Measurements from ENCODE around the gene CENPS.
"Not testable (repeated sequence)": the region's sequence is repeated elsewhere in the genome, so short reads cannot be mapped to it uniquely, and the experiment has no call there.

The CENPS gene

GRCh38 chr1:10430216-10431069, at the start of gene CENPS:
Gene CENPS, plus strand, starts transcription at chr1:10430433. Its CDS starts 85 bp downstream, at chr1:10430518.
- peak; percentile 98 for DNase-seq (ENCODE audit: insufficient read length, low spot score)
- FAIRE-seq: peak; percentile 57

GRCh38 chr1:10380594-10381275, 49.5 kb upstream of the CENPS start:
- FAIRE-seq: no peak
- no peak for DNase-seq (ENCODE audit: insufficient read length, low spot score)

- no peak for FAIRE-seq
Observed at GRCh38 chr1:10383630-10384029, 46.6 kb upstream of the CENPS start.

GRCh38 chr1:10384219-10384618, 46.0 kb upstream of the CENPS start:
- FAIRE-seq: no peak
- DNase-seq (ENCODE audit: insufficient read length, low spot score): no peak

More at GRCh38 chr1:10383630-10384029, 46.6 kb upstream of the CENPS start:
- no peak for DNase-seq (ENCODE audit: insufficient read length, low spot score)

GRCh38 chr1:10386761-10387676, 43.2 kb upstream of the CENPS start:
- no peak for FAIRE-seq
- DNase-seq (ENCODE audit: insufficient read length, low spot score): no peak

GRCh38 chr1:10387677-10388386, 42.4 kb upstream of the CENPS start:
- FAIRE-seq (no peak), DNase-seq (ENCODE audit: insufficient read length, low spot score) (no peak)

- FAIRE-seq (no peak), DNase-seq (ENCODE audit: insufficient read length, low spot score) (no peak)
Observed at GRCh38 chr1:10388387-10388715, 41.9 kb upstream of the CENPS start.

- DNase-seq (ENCODE audit: insufficient read length, low spot score): no peak
Observed at GRCh38 chr1:10389271-10389973, 40.8 kb upstream of the CENPS start.

GRCh38 chr1:10396870-10397269, 33.4 kb upstream of the CENPS start:
- FAIRE-seq (no peak), DNase-seq (ENCODE audit: insufficient read length, low spot score) (no peak)

More at GRCh38 chr1:10389271-10389973, 40.8 kb upstream of the CENPS start:
- FAIRE-seq: no peak

GRCh38 chr1:10398278-10398733, 31.9 kb upstream of the CENPS start:
- FAIRE-seq: no peak
- DNase-seq (ENCODE audit: insufficient read length, low spot score): no peak

GRCh38 chr1:10398734-10399443, 31.3 kb upstream of the CENPS start, which contains the start of gene PGD:
Gene PGD, plus strand, starts transcription at chr1:10399064. Its CDS starts 54 bp downstream, at chr1:10399118.
- DNase-seq (ENCODE audit: insufficient read length, low spot score) (peak; percentile 95), FAIRE-seq (peak; percentile 57)

- peak; percentile 40 for DNase-seq (ENCODE audit: insufficient read length, low spot score)
- no peak for FAIRE-seq
Observed at GRCh38 chr1:10399444-10399941, 30.7 kb upstream of the CENPS start.

- FAIRE-seq: no peak
- no peak for DNase-seq (ENCODE audit: insufficient read length, low spot score)
Observed at GRCh38 chr1:10400013-10400412, 30.2 kb upstream of the CENPS start.

GRCh38 chr1:10401281-10401680, 29.0 kb upstream of the CENPS start:
- no peak for FAIRE-seq
- DNase-seq (ENCODE audit: insufficient read length, low spot score): no peak

- DNase-seq (ENCODE audit: insufficient read length, low spot score): no peak
- FAIRE-seq: no peak
Observed at GRCh38 chr1:10402729-10403274, 27.4 kb upstream of the CENPS start.

- no peak for FAIRE-seq
- no peak for DNase-seq (ENCODE audit: insufficient read length, low spot score)
Observed at GRCh38 chr1:10407201-10407600, 23.0 kb upstream of the CENPS start.

- DNase-seq (ENCODE audit: insufficient read length, low spot score) (no peak), FAIRE-seq (no peak)
Observed at GRCh38 chr1:10415211-10415930, 14.9 kb upstream of the CENPS start.

- FAIRE-seq; DNase-seq (ENCODE audit: insufficient read length, low spot score): not testable (repeated sequence)
Observed at GRCh38 chr1:10415967-10416366, 14.3 kb upstream of the CENPS start.
